ENCODE results near the gene SLC7A4.
"Not testable (repeated sequence)": the region's sequence is repeated elsewhere in the genome, so short reads cannot be mapped to it uniquely, and the experiment has no call there.

SLC7A4 gene

DNA sequence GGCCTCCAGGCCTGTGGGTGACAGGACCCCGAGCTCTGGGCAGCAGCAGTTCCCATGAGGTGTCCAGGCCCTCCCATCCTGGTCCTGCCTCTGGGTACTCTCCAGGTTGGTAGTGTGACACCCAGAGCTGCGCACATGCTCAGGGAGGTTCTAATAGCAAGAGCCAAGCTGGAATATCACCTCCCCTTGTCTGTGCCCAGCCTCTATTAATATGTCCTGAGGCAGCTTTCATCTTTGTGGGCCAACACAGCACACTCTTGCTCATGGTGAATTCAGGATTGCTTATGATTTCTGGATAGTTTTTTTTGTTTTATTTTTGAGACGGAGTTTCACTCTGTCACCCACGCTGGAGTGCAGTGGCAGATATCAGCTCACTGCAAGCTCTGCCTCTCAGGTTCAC, 14.0 kb downstream of the SLC7A4 start:
- no peak for DNase-seq

DNA sequence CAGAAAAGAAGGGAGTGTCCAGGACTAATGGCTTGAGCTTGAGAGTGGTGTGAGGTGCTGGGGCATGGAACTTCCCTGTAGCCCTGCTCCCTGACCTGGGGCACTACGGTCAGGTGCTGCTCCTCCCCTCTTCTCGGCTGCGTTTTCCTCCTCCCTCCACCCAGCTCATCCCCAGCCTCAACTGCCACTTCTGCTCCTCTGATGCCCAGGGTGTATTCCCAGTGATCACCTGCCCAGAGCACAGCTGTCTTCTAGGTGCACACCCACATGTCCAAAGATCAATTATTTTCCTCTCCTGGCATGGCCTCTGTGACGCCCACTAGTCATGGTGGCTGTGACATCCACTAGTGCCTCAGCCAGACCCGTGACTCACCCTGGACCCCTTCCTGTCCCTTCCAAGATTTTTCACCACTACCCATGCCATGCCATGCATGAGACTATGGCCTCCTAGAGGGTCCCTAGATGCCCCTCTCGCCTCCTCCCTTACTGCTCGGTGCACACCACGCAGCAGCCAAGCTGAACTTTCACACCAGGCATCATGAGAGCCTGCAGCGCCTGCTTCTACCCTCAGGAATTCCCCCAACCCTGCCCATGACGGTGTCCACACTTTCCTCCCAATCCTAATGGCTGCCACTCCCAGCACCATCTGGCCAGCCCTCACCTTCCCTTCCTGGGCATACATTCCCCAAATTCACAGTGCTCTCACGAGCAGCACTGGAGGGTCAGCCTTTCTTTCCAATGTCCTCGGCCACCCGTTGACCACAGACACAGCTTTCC, 15.5 kb downstream of the SLC7A4 start:
- no peak for DNase-seq

DNA sequence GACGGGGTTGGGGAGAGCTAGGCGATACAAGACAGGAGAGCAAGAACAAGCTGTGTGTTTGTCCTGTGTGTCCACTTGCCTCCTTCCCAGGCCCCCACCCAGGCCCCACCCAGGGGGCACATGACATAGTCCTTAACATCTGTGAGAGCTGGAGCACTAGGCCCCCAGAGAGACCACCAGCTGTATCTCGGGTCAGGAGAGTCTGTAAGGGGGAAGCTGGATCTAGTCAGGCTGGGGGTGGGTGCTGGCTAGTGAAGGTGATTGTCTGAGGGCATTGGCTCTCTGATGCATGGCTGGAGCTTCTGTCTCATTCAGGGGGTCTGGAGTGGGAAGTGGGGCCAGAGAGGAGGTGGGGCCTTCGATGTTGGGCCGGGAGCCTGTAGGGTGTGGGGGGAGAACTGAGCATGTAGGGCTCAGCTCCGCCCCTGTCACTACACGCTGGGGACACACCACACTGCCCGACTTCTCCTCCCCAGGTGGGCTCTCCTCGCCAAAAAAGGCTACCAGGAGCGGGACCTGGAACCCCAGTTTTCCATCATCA, 16.8 kb downstream of the SLC7A4 start:
- DNase-seq = no peak

DNA sequence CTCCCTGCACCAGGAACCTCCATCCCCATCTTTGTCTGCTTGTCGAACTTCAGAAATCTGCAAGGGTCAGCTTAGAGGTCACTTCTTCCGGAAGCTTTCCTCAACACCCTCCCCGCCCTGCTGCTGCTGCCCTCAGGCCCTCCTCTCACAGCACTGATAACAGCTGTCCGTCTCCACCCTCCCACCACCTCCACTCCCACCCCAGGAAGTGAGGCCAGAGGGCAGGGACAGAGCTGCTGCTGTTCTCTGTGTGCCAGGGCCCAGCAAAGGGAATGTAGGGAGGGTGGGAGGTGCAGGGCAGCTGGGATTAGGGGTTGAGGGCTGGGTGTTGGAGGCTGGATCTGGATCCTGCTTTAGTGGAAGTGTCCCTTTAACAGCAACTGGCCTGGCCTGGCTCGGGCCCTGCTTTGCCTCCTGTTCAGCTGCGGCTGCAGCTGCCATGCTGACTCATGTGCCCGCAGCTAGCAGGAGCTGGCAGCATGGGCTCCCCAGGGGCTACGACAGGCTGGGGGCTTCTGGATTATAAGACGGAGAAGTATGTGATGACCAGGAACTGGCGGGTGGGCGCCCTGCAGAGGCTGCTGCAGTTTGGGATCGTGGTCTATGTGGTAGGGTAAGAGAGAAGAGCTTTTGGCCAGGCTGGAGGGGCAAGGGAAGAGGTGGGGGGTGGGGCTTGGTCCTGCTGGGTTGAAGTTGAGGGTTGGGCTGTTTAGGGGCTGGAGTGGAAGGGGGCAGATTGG, 17.5 kb downstream of the SLC7A4 start, which contains the start of gene P2RX6:
Gene P2RX6 (plus strand): TSS at position 440 of the 740 bp plus-strand sequence. CDS start 10 bp downstream, at position 450.
- DNase-seq = no peak

DNA sequence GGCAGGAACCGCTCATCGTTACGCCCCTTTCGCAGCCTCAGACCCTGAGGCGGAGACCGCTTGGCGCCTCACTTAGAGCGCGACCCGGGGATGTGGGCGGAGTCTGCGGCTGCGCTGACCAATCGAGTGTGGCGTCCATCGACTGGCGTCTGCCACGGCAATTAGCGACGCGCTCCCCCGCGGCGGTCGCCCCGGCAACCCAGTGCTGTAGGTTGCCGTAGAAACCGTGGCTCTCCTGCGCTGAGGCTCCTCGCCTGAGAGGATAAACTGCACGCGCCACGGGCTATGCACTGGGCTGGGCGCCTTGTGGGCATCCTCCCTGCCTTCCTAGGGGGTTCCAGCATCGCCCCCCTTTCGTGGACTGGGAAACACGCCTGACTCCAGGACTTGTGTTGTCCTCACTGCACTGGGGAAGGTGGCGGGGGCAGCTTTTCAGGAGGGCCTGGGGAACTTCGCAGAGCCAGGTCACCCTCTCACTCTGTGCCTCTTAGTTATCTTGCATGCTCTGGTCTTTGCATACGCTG, 18.1 kb downstream of the SLC7A4 start:
- peak; percentile 66 for DNase-seq

DNA sequence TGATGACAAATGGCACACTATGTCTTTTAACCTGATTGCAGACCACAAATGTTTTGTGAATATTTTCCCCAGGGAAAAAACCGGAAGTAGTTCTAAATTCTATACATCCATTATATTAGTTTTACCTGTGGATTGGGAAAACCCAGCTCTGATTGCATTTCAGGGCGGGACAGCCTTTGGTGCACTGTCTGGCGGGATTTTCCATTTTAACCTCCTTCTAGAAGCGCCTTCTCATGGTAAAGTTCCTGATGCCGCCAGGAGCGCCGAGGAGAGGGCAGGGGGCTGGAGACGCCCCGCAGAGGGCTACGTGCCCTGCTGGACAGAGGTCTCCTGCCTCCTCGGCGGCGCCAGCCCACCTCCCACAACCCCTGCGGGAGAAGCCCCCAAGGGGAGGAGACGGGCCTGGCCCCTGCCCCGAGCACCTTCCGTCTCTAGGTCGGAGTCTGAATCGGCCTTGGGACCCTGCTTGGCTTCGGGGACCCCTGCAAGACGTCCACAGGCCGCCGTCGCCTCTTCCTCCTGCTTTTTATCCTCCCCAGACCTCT, 18.6 kb downstream of the SLC7A4 start:
- DNase-seq = no peak

DNA sequence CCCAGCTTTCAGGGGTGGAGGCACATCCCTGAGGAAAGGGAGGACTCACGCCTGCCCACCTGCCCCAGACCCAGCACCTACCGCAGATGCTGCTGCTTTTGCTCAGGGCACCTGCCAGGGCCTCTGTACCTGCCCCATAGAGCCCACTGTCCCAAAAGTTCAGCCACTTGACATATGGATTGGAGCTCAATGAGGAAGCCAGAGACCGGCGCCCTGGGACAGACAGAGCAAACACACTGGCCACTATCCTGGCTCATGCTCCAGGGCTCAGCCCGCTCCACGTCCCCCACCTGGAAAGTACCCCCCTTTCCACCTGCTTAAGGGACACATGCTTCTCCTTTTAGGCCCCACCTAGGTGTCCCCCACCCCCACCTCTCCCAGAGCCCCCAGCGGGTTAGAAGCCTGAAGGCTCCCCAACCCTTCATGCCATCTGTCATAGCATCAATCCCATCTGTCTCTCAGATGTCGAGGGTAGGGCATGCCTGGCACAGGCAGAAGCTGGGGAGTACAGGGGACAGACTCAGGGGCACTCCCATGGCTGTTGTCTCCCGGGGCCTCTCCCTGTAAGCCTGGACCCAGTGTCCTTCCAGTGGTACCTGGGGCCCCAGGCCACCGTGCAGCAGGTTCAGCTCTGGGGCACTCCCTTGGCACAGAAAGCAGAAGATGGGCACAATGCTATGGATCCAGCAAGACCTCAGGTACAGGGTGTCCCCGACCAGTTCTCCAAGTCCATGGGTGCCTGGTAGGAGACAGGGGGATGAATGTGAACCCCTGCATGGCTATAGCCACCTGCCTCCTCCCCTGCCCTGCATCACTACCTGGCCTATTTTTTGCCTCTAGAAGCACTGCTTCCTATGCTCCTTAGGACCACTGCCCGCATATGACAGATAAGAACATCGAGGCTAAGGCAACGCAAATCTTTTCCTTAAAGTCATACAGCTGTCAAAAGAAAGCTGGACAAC, 19.6 kb downstream of the SLC7A4 start:
- DNase-seq = no peak

DNA sequence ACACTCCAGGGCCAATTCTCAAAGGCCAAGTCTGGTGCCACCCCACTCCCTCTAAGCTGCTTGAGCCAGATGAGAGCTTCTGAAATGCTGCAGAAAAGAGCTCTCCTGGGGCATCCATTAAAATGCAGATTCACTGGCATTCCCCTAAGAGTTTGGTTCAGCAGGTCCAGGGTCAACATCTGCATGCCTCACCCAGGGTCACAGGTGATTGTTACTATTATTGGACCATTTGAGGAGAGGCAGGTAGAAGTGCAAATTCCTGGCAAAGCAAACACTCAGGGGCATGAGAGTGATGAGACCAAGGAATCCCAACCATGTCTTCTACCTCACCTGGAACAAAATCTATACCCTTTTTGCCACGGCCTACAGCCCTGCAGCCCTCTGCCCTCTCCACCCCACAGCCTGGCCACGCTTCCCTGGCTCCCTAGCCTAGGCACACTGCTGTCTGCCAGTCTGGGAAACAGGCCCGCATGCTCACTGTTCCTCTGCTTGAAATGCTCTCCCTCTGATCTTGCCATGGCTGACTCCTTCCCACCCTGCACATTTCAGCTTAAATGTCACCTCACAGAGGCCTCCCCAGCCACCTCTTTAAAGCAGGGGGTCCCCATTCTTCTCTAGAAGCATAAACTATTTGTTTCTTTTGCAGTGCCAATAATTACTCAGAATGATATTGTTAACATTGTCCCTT, 21.8 kb downstream of the SLC7A4 start:
- DNase-seq = no peak

DNA sequence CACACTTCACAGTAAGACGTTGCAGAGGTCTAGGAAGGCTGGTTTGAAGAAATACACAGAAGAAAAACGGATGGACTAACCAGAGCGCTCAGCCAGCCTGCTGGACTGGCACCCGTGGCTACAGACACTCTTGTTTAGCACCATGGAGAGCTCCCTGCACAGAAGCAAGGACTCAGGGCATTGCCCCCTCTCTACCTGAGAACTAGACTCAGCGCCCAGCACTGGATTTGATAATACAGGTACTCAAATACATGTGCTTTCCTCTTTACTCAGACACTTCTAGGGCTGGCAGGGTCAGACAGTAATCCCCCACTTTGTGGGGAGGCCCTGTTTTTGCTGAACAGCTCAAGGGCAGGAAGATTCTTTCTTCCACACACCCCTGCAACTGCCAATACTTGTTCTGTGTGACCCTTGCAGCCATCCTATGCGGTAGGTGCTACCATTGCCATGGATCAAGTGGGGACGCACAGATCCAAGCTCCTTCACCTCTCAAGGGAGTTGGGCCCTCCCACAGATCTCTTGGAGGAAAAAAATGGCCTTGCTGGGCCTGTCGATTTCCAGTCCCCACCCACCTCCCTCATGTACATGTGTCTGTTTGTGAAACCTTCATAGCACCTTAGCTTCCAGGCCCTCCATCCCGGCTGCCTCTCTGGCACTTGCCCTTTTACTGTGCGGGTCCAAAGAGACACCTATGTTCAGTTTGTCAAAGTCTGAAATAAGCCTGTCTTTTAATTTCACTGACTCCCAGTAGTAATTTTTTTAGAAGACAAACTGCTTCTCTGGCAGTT, 22.5 kb downstream of the SLC7A4 start:
- no peak for DNase-seq

DNA sequence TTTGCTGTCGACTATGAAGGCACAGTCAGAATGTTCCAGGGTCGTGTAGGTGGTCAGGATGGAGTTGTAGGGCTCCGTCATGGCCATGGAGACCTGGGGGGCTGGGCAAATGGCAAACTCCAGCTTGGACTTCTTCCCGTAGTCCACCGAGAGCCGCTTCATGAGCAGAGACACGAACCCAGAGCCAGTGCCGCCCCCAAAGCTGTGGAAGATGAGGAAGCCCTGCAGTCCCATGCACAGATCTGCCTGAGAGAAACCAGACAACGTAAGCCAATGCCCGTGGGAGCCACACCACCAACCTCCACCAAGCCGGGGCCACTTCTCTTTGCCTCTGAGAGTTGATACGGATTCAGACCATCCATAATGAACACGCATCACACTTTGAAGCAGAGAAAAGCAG, 23.2 kb downstream of the SLC7A4 start:
- DNase-seq = not testable (repeated sequence)

DNA sequence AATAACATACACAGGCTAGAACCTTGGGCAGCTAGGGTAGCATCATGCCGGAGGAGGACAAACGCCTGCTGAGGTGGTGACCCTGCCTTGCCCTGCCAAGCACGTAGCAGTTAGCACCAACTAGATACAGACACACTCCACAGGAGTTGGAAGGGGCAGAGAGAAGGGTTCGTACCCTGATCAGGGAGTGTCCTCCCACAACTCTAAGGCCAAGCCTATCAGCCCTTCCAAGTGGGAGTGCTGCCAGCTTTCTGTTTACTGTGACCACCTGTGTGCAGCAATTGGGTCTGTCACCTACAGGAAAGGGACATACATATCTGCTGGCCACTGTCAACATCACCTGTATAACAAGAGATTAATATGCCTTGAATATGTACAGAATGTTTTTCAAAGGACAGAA, 28.6 kb downstream of the SLC7A4 start:
- DNase-seq = no peak

DNA sequence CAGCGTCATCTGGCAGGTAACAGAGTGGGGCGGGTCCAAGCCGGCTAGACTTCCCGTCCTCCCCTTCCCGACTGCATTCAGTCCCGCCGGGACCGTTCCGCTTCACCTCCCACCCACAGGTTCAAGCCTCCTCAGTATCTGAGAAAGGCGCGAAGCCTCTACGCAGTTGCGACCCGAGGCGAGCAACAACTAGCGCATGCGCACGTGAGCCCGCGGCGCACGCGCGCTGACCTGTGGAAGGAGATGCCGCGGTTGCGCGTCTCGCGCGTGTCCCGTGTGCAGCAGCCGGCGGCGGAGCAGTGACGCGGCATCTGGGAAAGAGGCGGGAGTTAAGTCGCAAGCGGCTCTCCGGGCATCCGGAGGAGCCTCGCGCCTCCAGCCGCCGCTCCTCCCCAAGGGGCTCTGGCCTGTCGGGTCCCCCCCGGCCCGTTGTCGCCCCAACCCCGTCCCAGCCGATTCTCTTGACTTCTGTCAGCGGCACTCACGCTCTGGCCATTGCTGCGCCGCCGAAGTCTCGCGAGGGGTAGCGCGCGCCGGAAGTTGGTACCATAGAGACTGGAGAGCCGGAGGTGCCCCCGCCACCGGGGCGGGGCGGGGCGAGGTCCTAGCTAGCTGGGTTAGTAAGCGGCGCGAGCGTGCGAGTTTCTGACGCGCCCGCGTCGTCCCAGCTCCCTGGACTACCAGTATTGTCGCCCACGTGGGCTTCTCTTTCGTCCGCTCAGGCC, 30.6 kb downstream of the SLC7A4 start, which contains the start of gene THAP7:
Gene THAP7 (minus strand): TSS at position 518 of the 725 bp plus-strand sequence. CDS start 207 bp downstream, at position 311.
- peak; percentile 96 for DNase-seq

DNA sequence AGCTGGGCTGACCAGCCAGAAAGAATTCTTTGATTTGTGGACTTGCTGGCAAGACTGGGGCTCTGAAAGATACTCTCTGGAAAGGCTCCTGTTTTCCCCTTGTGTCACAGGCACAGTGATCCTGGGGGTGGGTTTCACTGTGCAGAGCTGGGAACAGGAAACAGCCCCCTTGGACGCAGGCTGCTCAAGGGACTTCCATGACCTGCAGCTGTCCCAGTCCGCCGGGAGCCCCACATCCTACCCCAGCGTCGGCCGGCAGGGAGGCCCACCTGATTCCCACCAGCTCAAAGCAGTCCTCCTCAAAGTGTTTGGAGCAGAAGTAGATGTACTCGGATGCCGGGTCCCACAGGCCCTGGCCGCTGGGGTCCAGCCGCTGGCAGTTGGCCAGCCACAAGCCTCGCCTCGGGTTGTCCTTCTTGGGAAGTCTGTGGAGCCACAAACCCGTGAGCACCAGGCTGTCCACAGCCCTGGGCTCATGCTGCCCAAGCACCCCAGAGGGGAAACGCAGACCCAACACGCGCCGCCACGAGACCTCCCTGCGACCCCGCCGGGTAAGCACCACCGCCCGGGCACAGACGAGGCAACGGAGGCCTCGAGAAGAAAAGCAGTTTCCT, 31.3 kb downstream of the SLC7A4 start:
- DNase-seq = no peak

DNA sequence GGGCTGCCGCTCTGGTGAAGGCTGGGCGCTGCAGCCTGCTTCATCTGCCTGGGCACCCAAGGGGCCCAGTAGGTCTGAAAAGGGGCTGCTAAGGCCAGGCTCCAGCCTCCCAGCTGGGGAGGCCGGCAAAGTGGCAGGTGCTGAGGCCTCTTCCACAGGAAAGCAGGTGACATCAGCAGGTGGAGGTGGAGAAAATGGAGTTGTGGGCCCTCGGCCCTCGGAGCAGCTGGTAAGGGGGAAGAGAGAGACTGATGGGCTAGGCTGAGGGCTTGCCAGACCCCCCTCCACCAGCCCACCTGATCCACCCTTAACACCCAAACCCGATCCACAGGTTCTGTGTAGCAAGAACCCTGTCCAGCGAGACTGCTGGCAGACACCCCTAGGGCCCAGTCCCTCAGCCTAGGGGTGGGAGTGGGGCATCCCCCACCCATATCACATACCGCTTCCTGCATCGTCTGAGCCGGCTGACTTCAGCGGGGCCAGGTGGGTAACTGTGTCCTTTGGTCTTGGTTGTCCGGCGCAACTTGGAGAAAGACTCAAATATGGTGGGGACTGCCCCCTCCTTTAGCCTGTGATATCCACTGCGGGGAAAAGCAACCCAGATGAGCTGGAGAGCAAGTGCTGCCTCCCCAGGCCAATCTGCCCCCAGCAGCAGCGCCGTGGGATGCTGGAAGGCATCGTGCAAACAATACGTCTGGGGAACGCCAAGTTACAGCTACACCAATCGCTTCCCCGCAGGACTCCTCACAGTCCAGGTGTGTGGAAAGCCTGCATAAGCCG, 32.0 kb downstream of the SLC7A4 start:
- no peak for DNase-seq

DNA sequence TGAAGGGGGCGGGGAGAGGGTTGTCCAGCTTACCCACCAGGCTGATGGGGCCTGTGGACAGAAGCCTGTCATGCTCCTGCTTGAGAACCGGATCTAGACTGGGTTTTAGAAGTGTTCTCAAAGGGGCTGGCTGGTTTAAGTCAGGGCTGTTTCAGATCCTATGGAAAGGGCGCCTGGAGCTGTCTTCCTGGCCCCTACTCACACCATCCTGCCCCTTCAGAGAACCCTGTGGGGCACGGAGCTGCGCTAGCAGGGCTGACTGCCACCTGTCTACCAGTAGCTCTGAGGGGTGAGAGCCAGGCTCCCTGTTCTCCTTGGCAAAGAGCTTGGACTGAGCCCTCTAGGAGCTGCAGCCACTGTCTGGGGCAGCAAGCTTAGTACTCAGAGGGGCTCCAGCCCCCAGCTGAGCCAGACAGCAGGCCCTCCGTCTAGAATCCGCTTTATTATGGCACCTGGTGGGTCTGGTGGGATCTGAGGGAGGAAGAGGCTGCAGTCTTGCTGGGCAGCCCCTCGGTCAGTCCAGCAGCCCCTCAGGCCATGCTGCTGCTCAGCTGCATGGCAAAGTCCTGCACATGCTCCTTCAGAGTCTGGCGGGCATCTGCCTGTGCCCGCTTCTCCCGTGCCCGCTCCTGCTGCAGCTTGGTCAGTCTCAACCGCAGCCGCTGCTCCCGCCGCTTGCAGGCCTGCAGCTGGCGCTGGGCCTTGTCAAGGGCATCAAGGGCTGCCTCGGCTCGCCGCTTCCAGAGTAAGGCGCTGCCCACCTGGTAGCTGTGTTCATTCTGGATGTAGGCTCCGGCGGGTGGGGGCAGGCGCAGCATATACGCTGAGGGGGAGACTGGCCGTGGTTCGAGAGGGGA, 32.8 kb downstream of the SLC7A4 start:
- no peak for DNase-seq

DNA sequence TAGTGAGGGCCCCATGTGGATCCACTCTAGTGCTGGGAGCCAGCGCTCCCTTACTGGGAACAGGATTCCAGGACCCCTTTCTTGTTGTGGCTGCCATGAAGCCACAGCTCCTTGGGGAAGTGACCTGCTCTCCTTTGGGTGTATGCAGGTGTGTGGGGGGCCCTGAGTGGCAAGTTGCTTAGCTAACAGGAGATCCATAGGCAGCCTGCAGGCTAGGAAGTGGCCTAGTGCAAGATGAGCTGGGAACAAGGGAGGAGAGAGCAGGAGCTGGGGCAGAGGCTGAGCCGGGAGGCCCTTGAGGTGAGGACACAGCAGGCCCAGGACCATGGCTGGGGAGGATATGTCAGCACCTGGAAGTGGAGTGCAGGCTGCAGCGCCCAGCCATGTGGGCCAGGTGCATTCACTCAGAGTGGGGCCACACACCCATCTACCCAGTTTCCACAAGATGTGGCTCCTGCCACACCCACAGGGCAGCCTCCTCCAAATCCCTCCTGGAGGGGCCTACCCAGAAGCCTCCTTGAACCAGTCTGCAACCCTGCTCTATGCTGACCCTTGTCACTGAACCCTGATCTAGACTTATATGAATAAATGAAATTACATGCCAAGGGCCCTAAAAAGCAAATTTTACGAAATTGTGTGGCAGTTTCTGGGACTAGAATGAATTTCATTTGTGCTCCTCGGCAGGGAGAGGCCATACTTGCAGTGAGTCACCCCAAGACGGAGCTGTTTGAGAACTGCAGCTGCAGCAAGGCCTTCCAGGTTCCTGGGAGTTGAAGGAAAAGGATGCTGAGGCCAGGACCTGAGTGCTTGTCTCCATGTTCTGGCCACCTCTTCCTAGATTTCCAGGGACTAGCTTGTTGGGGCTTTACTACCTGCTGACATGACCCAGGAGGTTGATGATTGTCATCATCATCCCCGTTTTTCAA, 33.7 kb downstream of the SLC7A4 start:
- DNase-seq = no peak

All from activated CD4-positive, alpha-beta T cell treated with anti-CD3 and anti-CD28 coated beads for 1 hour (primary cell).